H1 (cell line): ENCODE data around the gene LDLRAD4. TPM values are rescaled to one million over a fixed set of nuclear protein-coding genes. Genes with fewer than 3 reads are reported as not detected.

Experiments used
- CTCF ChIA-PET: fragments of 300-600 bp; sonication (Branson Sonifier 250); formaldehyde crosslinking; loops from one replicate; lab custom pipeline; 2021; ENCODE audit not compliant: partially characterized antibody; lab: Charles Lee
- POLR2A ChIA-PET: fragments of 300-600 bp; sonication (Branson Sonifier 250); formaldehyde crosslinking; loops from one replicate; lab custom pipeline; 2021; ENCODE audit warnings: inconsistent platforms; ENCODE audit not compliant: partially characterized antibody; lab: Charles Lee
- DNase-seq, 2 experiments: peaks; one replicate each; pipeline versions ENCODE4 v3.0.0 to v3.0.0-alpha.2; 2010 to 2022; ENCODE audit warnings: low spot score in 2 of 2, low read depth in 1 of 2, mixed read lengths in 1 of 2
- FAIRE-seq: peaks from 2 replicates; lab custom pipeline; 2011; peaks lifted over from hg19 to GRCh38; lab: Jason Lieb, UNC
- H2AFZ ChIP-seq: 2 replicates; pipeline ENCODE4 v1.8.1; 2012; ENCODE audit warnings: low read length, inconsistent platforms
- H2AK5ac ChIP-seq: 2 replicates; pipeline ENCODE4 v1.6.1; 2013; ENCODE audit warnings: low read depth, low read length
- H2BK120ac ChIP-seq: replicated peaks from 2 replicates; pipeline ENCODE3; 2013; ENCODE audit warnings: low read depth, low read length, inconsistent platforms
- H2BK12ac ChIP-seq: 2 replicates; pipeline ENCODE4 v1.6.1; 2013; ENCODE audit warnings: low read depth, low read length
- H2BK15ac ChIP-seq: 2 replicates; pipeline ENCODE4 v1.6.1; 2013; ENCODE audit warnings: low read length
- H2BK20ac ChIP-seq: 2 replicates; pipeline ENCODE4 v1.6.1; 2013; ENCODE audit warnings: low read length
- H2BK5ac ChIP-seq: 2 replicates; pipeline ENCODE4 v1.6.1; 2013; ENCODE audit warnings: low read depth, low read length
- H3K14ac ChIP-seq: 2 replicates; pipeline ENCODE4 v1.6.1; 2013; ENCODE audit warnings: inconsistent platforms; ENCODE audit not compliant: insufficient read length
- H3K18ac ChIP-seq: 2 replicates; pipeline ENCODE4 v1.6.1; 2013; ENCODE audit warnings: low read length; ENCODE audit errors: extremely low read depth
- H3K23ac ChIP-seq: 2 replicates; pipeline ENCODE4 v1.6.1; 2013; ENCODE audit warnings: inconsistent platforms; ENCODE audit not compliant: insufficient read length
- H3K23me2 ChIP-seq: 2 replicates; pipeline ENCODE4 v1.6.1; 2013; ENCODE audit warnings: low read depth, low read length
- H3K27ac ChIP-seq: 2 replicates; pipeline ENCODE4 v1.6.1; 2011; ENCODE audit warnings: low read depth, low read length, inconsistent platforms
- H3K27me3 ChIP-seq, 4 experiments: replicated peaks in 1 of 4; 1 replicate in 1 of 4; 2 replicates in 3 of 4; pipeline versions ENCODE4 v1.6.1 to v1.8.1; 2011 to 2013; ENCODE audit warnings: low read length in 3 of 4, mild to moderate bottlenecking in 3 of 4, inconsistent platforms in 2 of 4, mixed read lengths in 2 of 4, moderate library complexity in 1 of 4; ENCODE audit not compliant: control insufficient read depth in 3 of 4, insufficient read depth in 3 of 4; ENCODE audit errors: extremely low read depth in 1 of 4
- H3K36me3 ChIP-seq, 4 experiments: 2 replicates each; pipeline versions ENCODE4 v1.6.1 to v1.8.1; 2011 to 2013; ENCODE audit warnings: mild to moderate bottlenecking in 4 of 4, low read length in 3 of 4, moderate library complexity in 2 of 4, control low read depth in 1 of 4, inconsistent platforms in 1 of 4; ENCODE audit not compliant: insufficient read depth in 4 of 4, control insufficient read depth in 2 of 4
- H3K4ac ChIP-seq: replicated peaks from 2 replicates; pipeline ENCODE3; 2013; ENCODE audit warnings: low read length, low read depth, mixed read lengths, inconsistent platforms; ENCODE audit not compliant: insufficient read length
- H3K4me1 ChIP-seq, 4 experiments: replicated peaks in 1 of 4; 1 replicate in 1 of 4; 2 replicates in 3 of 4; pipeline versions ENCODE4 v1.6.1 to v1.8.1; 2011 to 2013; ENCODE audit warnings: low read length in 3 of 4, inconsistent platforms in 2 of 4, mixed read lengths in 1 of 4; ENCODE audit not compliant: insufficient read depth in 4 of 4, control insufficient read depth in 3 of 4
- H3K4me2 ChIP-seq, 2 experiments: 2 replicates each; pipeline versions ENCODE4 v1.6.1 to v1.8.1; 2011 to 2013; ENCODE audit warnings: low read depth in 2 of 2, low read length in 2 of 2, control low read depth in 1 of 2, inconsistent platforms in 1 of 2, mild to moderate bottlenecking in 1 of 2; ENCODE audit not compliant: insufficient read depth in 1 of 2
- H3K4me3 ChIP-seq, 4 experiments: fragments of 200-600, 300-600 bp in 1 of 4; sonication (generic), shearing (Covaris generic), sonication (Bioruptor Twin) in 1 of 4; 2 replicates each; pipeline versions ENCODE4 v1.5.1 to v1.8.1; 2011 to 2016; ENCODE audit warnings: low read length in 4 of 4, low read depth in 3 of 4, control low read depth in 2 of 4, inconsistent platforms in 2 of 4, mild to moderate bottlenecking in 2 of 4, mixed read lengths in 1 of 4, moderate library complexity in 1 of 4; ENCODE audit not compliant: insufficient read depth in 2 of 4; ENCODE audit errors: extremely low read depth in 1 of 4
- H3K56ac ChIP-seq: replicated peaks from 2 replicates; pipeline ENCODE3; 2013; ENCODE audit warnings: low read depth, mild to moderate bottlenecking, mixed read lengths, low read length, inconsistent platforms; ENCODE audit not compliant: insufficient read length
- H3K79me1 ChIP-seq: 2 replicates; pipeline ENCODE4 v1.6.1; 2013; ENCODE audit warnings: low read depth, low read length, control low read depth
- H3K79me2 ChIP-seq, 2 experiments: 2 replicates each; pipeline versions ENCODE4 v1.6.1 to v1.8.1; 2012 to 2013; ENCODE audit warnings: low read length in 2 of 2, mild to moderate bottlenecking in 2 of 2, inconsistent platforms in 1 of 2; ENCODE audit not compliant: insufficient read depth in 2 of 2, control insufficient read depth in 1 of 2
- H3K9ac ChIP-seq, 4 experiments: replicated peaks in 1 of 4; 1 replicate in 1 of 4; 2 replicates in 3 of 4; pipeline versions ENCODE4 v1.6.1 to v1.8.1; 2011 to 2013; ENCODE audit warnings: low read depth in 3 of 4, low read length in 3 of 4, control low read depth in 2 of 4, mild to moderate bottlenecking in 2 of 4, moderate library complexity in 2 of 4, inconsistent platforms in 1 of 4; ENCODE audit errors: extremely low read depth in 1 of 4
- H3K9me3 ChIP-seq, 2 experiments: 2 replicates each; pipeline versions ENCODE4 v1.6.1 to v1.8.1; 2012 to 2013; ENCODE audit warnings: mild to moderate bottlenecking in 2 of 2, moderate library complexity in 2 of 2, control low read depth in 1 of 2, inconsistent platforms in 1 of 2, low read depth in 1 of 2, low read length in 1 of 2, mixed read lengths in 1 of 2; ENCODE audit not compliant: insufficient read depth in 2 of 2
- H4K20me1 ChIP-seq, 2 experiments: replicated peaks in 1 of 2; 2 replicates each; pipeline versions ENCODE3 to v1.8.1; 2011 to 2013; ENCODE audit warnings: inconsistent platforms in 2 of 2, low read length in 2 of 2, mild to moderate bottlenecking in 1 of 2; ENCODE audit not compliant: insufficient read depth in 2 of 2, control insufficient read depth in 1 of 2
- H4K5ac ChIP-seq: 2 replicates; pipeline ENCODE4 v1.6.1; 2013; ENCODE audit warnings: low read length, low read depth, mixed read lengths, inconsistent platforms; ENCODE audit not compliant: insufficient read length
- H4K8ac ChIP-seq: 2 replicates; pipeline ENCODE4 v1.8.0; 2013; ENCODE audit warnings: mild to moderate bottlenecking, moderate library complexity, low read length, inconsistent platforms; ENCODE audit not compliant: insufficient read depth; ENCODE audit errors: extremely low read depth
- H4K91ac ChIP-seq: replicated peaks from 2 replicates; pipeline ENCODE3; 2013; ENCODE audit warnings: low read length, mixed read lengths, inconsistent platforms; ENCODE audit not compliant: insufficient read length
- BACH1 ChIP-seq: IDR thresholded peaks from 2 replicates; pipeline ENCODE4 v1.6.1; 2012; ENCODE audit warnings: low read length, improper control_type of control experiment
- SIRT6 ChIP-seq: IDR thresholded peaks from one replicate; pipeline ENCODE4 v1.7.1; 2012; ENCODE audit warnings: low read length, inconsistent platforms
- SP4 ChIP-seq: IDR thresholded peaks from 2 replicates; pipeline ENCODE4 v1.6.1; 2012; ENCODE audit warnings: low read length, inconsistent platforms
- TAF7 ChIP-seq: optimal IDR thresholded peaks from 2 replicates; pipeline ENCODE3; 2011; ENCODE audit warnings: low read depth, mild to moderate bottlenecking, inconsistent platforms, low read length, moderate library complexity, borderline replicate concordance
- WGBS, 2 experiments: shearing (Covaris generic) in 1 of 2; methylation state at CpG; one replicate each; pipeline versions ENCODE4 v1.1.6 to v1.1.7; 2013 to 2015; ENCODE audit warnings: low lambda C conversion rate in 2 of 2, mixed read lengths in 2 of 2, inconsistent platforms in 1 of 2, low coverage in 1 of 2, missing lambda C conversion rate in 1 of 2; ENCODE audit not compliant: insufficient replicate concordance in 2 of 2, insufficient coverage in 1 of 2, insufficient read length in 1 of 2; ENCODE audit errors: extremely low coverage in 1 of 2, missing lambda C conversion rate in 1 of 2; 5-methylcytosine and 5-hydroxymethylcytosine counted together
- polyA plus RNA-seq, 7 experiments: library from polyadenylated mRNA; depleted of rRNA in 3 of 7; stranded (reverse) in 5 of 7; unstranded in 2 of 7; fragments of >200 nt in 5 of 7; fragments of 200-250 nt in 2 of 7; gene quantifications; 1 replicate in 5 of 7; 2 replicates in 1 of 7; 4 replicates in 1 of 7; pipeline versions ENCODE4 v1.2.1 to v1.2.3, GENCODE V29; 2011 to 2013; ENCODE audit warnings: missing spikeins in 2 of 7, mixed read lengths in 2 of 7
- total RNA-seq: library from RNA; stranded (reverse); fragmentation: NEBNext Ultra II Directional; extraction: Animal tissue kit (Norgen Biotek cat#: 25700); gene quantifications from 2 replicates; pipeline ENCODE4 v1.2.1, GENCODE V29; 2021

Gene LDLRAD4
- total and polyA plus RNA-seq, 2 of the 8 experiments (the other 6 are each of a cell fraction or from before 2014, with no cell fraction given) = 0.77 to 1.4 TPM

- Histone ChIP-seq H3K27ac (no peak overlapping the region), H4K20me1 (no peaks in the 10 kb centered on the region), H2BK20ac (no peak overlapping the region)
Measured at GRCh38 chr18:13223311-13224143, 5.0 kb downstream of the LDLRAD4 start.

More at GRCh38 chr18:13223311-13224143, 5.0 kb downstream of the LDLRAD4 start:
- FAIRE-seq (no peak), DNase-seq (no peak)
- Histone ChIP-seq H2BK120ac (no peak overlapping the region), H3K14ac (no peak overlapping the region), H2BK5ac (no peak overlapping the region), H3K4me3 (no peak overlapping the region), H3K27me3 (peaks cover 4 to 17% (median 12%) of the 10 kb centered on the region in 4 experiments; a peak in 6 of 7 replicates), H3K79me2 (no peaks in the 10 kb centered on the region), H4K5ac (no peak overlapping the region), H3K56ac (no peak overlapping the region), H3K4me1 (peaks cover 0 to 5% (median 2%) of the 10 kb centered on the region in 4 experiments; a peak in 4 of 7 replicates), H3K4me2 (no peak overlapping the region), H2BK15ac (no peak overlapping the region), H3K79me1 (no peaks in the 10 kb centered on the region), H2AFZ (no peak overlapping the region; the same call in 1 of the 2 replicates), H3K18ac (no peak overlapping the region), H3K36me3 (no peaks in the 10 kb centered on the region), H2BK12ac (no peak overlapping the region), H4K8ac (no peak overlapping the region), H3K23me2 (peaks cover 4% of the 10 kb centered on the region; the same call in 1 of the 2 replicates), H4K91ac (no peak overlapping the region), H3K4ac (no peak overlapping the region), H3K9ac (no peak overlapping the region), H3K23ac (no peak overlapping the region), H3K9me3 (no peaks in the 10 kb centered on the region), H2AK5ac (no peak overlapping the region)
- ChIA-PET CTCF (no interaction called here), POLR2A (no interaction called here)
- WGBS, 2 experiments = 86% methylated on average over 13 of the region's 13 CpGs; no CpG with 5 or more reads in 1 of the 2 experiments
- TF ChIP-seq SP4 (no peak), SIRT6 (no peak), BACH1 (no peak), TAF7 (no peak)
